Pulmonary artery endothelial cell (primary cell): ENCODE measurements around the gene STARD4. TPM values are rescaled to one million over a fixed set of nuclear protein-coding genes. Genes with fewer than 3 reads are reported as not detected.

Experiments used
- DNase-seq: peaks from one replicate; pipeline ENCODE4 v3.0.0-alpha.2; 2011; ENCODE audit warnings: low read depth, low spot score
- total RNA-seq: library from RNA; depleted of rRNA; stranded (reverse); fragments of >200 nt; gene quantifications from 2 replicates; pipeline ENCODE4 v1.2.3, GENCODE V29; 2014

Gene STARD4
- total RNA-seq, 1 donor from 2014 or later: 79.3 TPM

GRCh38 chr5:111528056-111528455 lies 15.7 kb upstream of the STARD4 start:
- DNase-seq: no peak

DNA sequence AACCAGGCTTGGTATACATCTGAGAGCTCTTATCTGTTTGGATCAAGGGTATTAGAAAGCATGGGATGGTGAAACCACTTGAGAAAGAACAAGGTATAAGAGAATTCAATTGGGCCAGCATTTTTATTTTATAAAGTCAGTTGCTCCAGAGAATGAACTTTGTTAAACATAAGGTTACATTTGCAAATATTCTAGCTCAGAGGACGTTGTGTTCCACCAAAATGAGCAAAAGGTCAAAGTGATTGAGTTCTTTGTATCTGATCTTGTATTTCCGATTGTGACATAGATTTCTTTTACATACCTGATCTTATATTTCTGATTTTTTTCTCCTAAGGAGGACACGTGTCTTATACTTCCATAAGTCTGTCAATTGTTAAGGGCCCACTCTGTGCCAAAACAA lies 8.6 kb upstream of the STARD4 start:
- DNase-seq: no peak

GRCh38 chr5:111518777-111519176 lies 6.4 kb upstream of the STARD4 start:
- no peak for DNase-seq

- DNase-seq: no peak
These were observed 5.6 kb upstream of the STARD4 start for GRCh38 chr5:111517853-111518501.

GRCh38 chr5:111514087-111514486 lies 1.8 kb upstream of the STARD4 start:
- no peak for DNase-seq

DNA sequence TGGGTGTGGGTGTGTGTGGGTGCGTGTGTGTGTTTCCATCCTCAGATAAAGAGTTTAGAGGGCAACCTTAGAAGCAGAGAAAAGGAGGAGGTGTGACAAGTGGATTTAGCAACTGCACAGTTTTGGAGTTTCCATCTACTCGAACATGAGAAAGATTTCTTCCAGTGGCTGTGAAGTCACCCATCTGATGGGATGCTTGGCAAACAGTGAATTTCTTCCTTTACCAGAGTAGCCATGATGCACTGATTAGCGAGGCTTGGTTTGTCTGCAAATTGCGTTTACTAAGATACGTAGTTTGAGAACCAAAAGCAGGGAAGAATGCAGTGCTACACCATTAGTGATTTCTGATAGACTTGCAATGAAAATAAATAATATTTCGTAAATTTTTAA lies 791 bp upstream of the STARD4 start:
- no peak for DNase-seq

GRCh38 chr5:111511831-111512374 lies 432 bp downstream of the STARD4 start:
- no peak for DNase-seq

DNA sequence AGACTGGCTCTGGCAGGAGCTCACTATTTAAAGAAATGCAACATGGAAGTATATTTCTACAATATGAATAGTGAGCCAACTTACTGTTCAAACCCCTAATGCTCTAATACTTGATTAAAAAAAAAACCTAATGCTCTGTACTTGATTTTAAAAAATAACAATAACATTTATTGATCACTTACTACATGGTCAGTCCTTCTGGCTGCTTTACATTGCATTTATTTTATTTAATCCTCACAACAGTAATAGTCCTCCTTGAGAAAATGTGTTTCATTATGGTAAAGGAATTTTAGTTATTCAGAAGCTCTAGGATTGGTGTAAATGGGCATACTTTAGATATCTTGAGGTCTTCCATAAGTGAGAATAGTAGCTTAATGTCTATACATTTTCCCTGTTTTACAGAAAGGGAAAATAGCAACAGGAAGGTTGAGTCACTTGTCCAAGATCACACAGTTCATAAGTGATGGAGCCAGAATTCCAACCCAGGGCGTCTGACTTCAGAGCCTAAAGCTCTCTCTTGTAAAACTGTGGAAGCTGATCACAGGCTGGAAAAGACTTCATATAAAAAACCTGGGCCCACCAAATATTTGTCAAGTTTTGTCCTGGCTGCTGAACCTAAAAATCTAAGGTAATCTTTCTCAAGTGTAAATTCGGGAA lies 1.0 kb downstream of the STARD4 start:
- peak; percentile 11 for DNase-seq

GRCh38 chr5:111509119-111509518 lies 3.2 kb downstream of the STARD4 start:
- no peak for DNase-seq

DNA sequence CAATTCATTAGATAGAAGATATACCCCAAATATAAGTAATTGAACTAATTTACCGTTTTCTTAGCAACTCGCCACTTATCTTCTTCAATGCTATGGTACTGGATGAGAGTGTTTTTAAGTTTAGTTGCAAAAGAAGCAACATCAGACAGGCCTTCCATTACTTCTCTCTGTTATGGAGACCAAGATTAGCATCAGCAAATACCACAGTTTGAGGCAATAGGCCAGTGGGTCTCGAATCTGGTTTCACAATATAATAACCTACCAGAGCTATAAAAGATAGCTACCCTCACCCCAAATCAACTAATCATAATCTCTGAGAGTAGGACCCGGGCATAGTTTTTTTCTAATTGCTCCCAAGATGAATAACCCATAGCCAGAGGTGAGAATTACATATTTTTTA lies 5.1 kb downstream of the STARD4 start:
- no peak for DNase-seq

GRCh38 chr5:111505096-111505495 lies 7.2 kb downstream of the STARD4 start:
- no peak for DNase-seq

- DNase-seq: no peak
These were observed 9.4 kb downstream of the STARD4 start for GRCh38 chr5:111502956-111503355.

GRCh38 chr5:111498346-111498745 lies 14.0 kb downstream of the STARD4 start:
- no peak for DNase-seq

GRCh38 chr5:111495159-111495558 lies 17.2 kb downstream of the STARD4 start:
- no peak for DNase-seq

DNA sequence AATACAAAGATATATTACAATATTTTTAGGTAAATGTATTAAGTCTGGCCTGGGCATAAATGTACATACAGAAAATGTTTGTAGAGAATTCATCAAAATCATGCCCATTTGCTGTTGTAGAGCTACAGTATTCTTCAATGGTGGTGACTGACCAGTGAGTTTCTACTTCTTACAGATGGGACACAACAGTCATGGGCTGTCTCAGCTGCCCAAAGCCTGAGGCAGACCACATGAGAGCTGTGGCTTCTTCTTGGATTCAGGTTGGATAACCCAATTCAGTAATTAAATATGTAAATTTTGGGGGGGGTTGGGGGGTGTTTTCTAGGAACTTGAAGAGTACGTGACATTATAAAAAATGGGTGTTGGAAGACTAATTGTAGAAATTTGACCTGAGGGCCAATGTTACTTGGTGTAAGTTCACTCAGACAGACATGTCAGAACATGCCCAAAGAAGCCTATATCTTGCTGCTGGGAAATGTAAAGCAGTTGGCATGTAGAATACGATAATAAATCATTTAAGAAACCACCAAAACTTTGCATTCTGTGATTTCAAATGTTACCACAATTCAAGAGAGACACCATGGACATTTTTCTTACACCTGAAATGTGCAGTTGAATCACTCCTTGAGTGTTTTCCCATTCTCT lies 17.9 kb downstream of the STARD4 start:
- DNase-seq: no peak

GRCh38 chr5:111493031-111493430 lies 19.3 kb downstream of the STARD4 start:
- DNase-seq: no peak

DNA sequence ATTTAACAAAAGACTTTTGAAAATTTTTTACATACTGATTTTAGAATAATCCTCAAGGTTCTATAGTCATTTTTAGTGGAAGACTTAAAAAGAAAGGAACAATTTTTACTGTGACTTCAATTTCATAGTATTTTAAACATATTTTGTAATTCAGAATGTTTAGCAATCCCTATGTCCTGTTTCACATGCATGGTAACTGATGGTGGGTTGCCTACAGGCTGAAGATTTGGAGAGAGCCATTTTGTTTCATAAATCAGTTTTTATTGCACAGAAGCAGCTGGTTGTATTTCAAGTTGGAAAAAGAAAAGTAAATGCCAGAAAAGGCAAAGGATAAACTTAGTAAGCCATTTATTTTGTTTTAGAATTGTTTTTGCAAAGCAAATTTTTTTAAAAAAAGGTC lies 24.0 kb downstream of the STARD4 start:
- DNase-seq: no peak

GRCh38 chr5:111486926-111487325 lies 25.4 kb downstream of the STARD4 start:
- no peak for DNase-seq

DNA sequence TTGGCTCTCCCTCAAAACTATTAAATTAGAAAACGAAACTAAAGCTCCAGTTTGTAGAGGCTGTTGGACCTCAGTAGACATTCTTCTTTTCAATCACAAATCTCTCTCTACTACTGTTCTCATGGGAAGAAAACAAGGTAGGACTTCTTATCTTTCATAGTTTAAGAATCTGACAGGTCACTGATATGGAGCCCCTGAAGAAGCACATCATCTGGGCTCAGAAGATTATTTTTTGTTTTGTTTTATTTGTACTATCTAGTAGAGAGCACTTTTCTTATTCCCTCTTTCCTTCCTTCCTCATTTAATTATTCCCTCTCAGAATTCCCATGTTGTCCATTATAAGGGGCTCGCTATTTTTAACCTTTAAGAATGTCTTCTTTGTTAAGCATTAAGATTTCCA lies 26.3 kb downstream of the STARD4 start:
- DNase-seq: no peak

- DNase-seq: no peak
These were observed 32.0 kb downstream of the STARD4 start for GRCh38 chr5:111480346-111480745.

- no peak for DNase-seq
These were observed 33.4 kb downstream of the STARD4 start for GRCh38 chr5:111478898-111479297.

GRCh38 chr5:111478266-111478665 lies 34.1 kb downstream of the STARD4 start:
- DNase-seq: no peak

GRCh38 chr5:111472579-111472978 lies 39.8 kb downstream of the STARD4 start:
- DNase-seq: no peak
